ENCODE measurements around the gene AURKAIP1. TPM values are rescaled to one million over a fixed set of nuclear protein-coding genes. Genes with fewer than 3 reads are reported as not detected.

Gene AURKAIP1
- total and polyA plus RNA-seq, 2 donors (not counting 1 experiment from before 2014, with no cell fraction given) = 42.2 to 85.2 TPM

GRCh38 chr1:1380860-1381259 is 5.9 kb upstream of the AURKAIP1 start:
- TF ChIP-seq CTCF (conservative IDR thresholded peaks at IDR 0.05 in 1 of 2, IDR thresholded peaks at IDR 0.05 in 1 of 2; ENCODE audit: low read depth in 1 of 2, low read length in 2 of 2) (no peak), EZH2 (IDR thresholded peaks at IDR 0.05; ENCODE audit: low read length, missing control alignments) (no peak)
- no peaks in the 10 kb centered on the region for H4K20me1 ChIP-seq (ENCODE audit: control insufficient read depth, extremely low read depth, insufficient read depth, low read length)

GRCh38 chr1:1377540-1378205 is 2.7 kb upstream of the AURKAIP1 start:
- peaks cover 22% of the 10 kb centered on the region for H3K79me2 ChIP-seq (ENCODE audit: control insufficient read depth, insufficient read depth, low read length)
- H3K9me3 ChIP-seq (ENCODE audit: control insufficient read depth, insufficient read depth, low read depth, low read length) = no peaks in the 10 kb centered on the region
- no peak for DNase-seq (ENCODE audit: low read depth in 2 of 2)
- no peak overlapping the region for H2AFZ ChIP-seq (ENCODE audit: low read length)
- peaks cover 7% of the 10 kb centered on the region for H3K4me1 ChIP-seq (ENCODE audit: control insufficient read depth, extremely low read depth, insufficient read depth, low read length)
- no peaks in the 10 kb centered on the region for H3K27me3 ChIP-seq (ENCODE audit: control insufficient read depth, insufficient read depth, low read length)
- H3K4me3 ChIP-seq (replicated peaks in 1 of 4; ENCODE audit: control extremely low read depth in 1 of 4, insufficient read depth in 1 of 4, low read depth in 3 of 4, low read length in 4 of 4) = no peak overlapping the region
- H3K9ac ChIP-seq (ENCODE audit: insufficient read depth, low read length) = no peak overlapping the region
- no peak overlapping the region for H3K27ac ChIP-seq (ENCODE audit: insufficient read depth, low read length)
- TF ChIP-seq EZH2 (IDR thresholded peaks at IDR 0.05; ENCODE audit: low read length, missing control alignments) (no peak), CTCF (conservative IDR thresholded peaks at IDR 0.05 in 1 of 2, IDR thresholded peaks at IDR 0.05 in 1 of 2; ENCODE audit: low read depth in 1 of 2, low read length in 2 of 2) (no peak)
- H3K36me3 ChIP-seq (ENCODE audit: control insufficient read depth, insufficient read depth, low read length) = peaks cover 12% of the 10 kb centered on the region
- H4K20me1 ChIP-seq (ENCODE audit: control insufficient read depth, extremely low read depth, insufficient read depth, low read length) = no peaks in the 10 kb centered on the region
- H3K4me2 ChIP-seq (ENCODE audit: extremely low read depth, insufficient read depth, low read length) = no peak overlapping the region

More at GRCh38 chr1:1380860-1381259, 5.9 kb upstream of the AURKAIP1 start:
- Histone ChIP-seq H3K27me3 (ENCODE audit: control insufficient read depth, insufficient read depth, low read length) (no peaks in the 10 kb centered on the region), H3K27ac (ENCODE audit: insufficient read depth, low read length) (no peak overlapping the region), H3K9ac (ENCODE audit: insufficient read depth, low read length) (no peak overlapping the region), H3K36me3 (ENCODE audit: control insufficient read depth, insufficient read depth, low read length) (peaks cover 5% of the 10 kb centered on the region), H3K4me2 (ENCODE audit: extremely low read depth, insufficient read depth, low read length) (no peak overlapping the region), H3K9me3 (ENCODE audit: control insufficient read depth, insufficient read depth, low read depth, low read length) (no peaks in the 10 kb centered on the region), H3K4me3 (replicated peaks in 1 of 4; ENCODE audit: control extremely low read depth in 1 of 4, insufficient read depth in 1 of 4, low read depth in 3 of 4, low read length in 4 of 4) (no peak overlapping the region), H2AFZ (ENCODE audit: low read length) (no peak overlapping the region), H3K4me1 (ENCODE audit: control insufficient read depth, extremely low read depth, insufficient read depth, low read length) (peaks cover 2% of the 10 kb centered on the region), H3K79me2 (ENCODE audit: control insufficient read depth, insufficient read depth, low read length) (peaks cover 1% of the 10 kb centered on the region)
- DNase-seq (ENCODE audit: low read depth in 2 of 2) = no peak

- DNase-seq (ENCODE audit: low read depth in 2 of 2) = no peak
- Histone ChIP-seq H3K4me2 (ENCODE audit: extremely low read depth, insufficient read depth, low read length) (no peak overlapping the region), H3K9ac (ENCODE audit: insufficient read depth, low read length) (no peak overlapping the region), H3K4me1 (ENCODE audit: control insufficient read depth, extremely low read depth, insufficient read depth, low read length) (peaks cover 12% of the 10 kb centered on the region), H2AFZ (ENCODE audit: low read length) (no peak overlapping the region), H3K27ac (ENCODE audit: insufficient read depth, low read length) (no peak overlapping the region), H3K27me3 (ENCODE audit: control insufficient read depth, insufficient read depth, low read length) (no peaks in the 10 kb centered on the region), H3K79me2 (ENCODE audit: control insufficient read depth, insufficient read depth, low read length) (peaks cover 26% of the 10 kb centered on the region), H3K9me3 (ENCODE audit: control insufficient read depth, insufficient read depth, low read depth, low read length) (no peaks in the 10 kb centered on the region), H4K20me1 (ENCODE audit: control insufficient read depth, extremely low read depth, insufficient read depth, low read length) (no peaks in the 10 kb centered on the region), H3K4me3 (replicated peaks in 1 of 4; ENCODE audit: control extremely low read depth in 1 of 4, insufficient read depth in 1 of 4, low read depth in 3 of 4, low read length in 4 of 4) (no peak overlapping the region), H3K36me3 (ENCODE audit: control insufficient read depth, insufficient read depth, low read length) (peaks cover 15% of the 10 kb centered on the region)
- no peak for TF ChIP-seq CTCF (conservative IDR thresholded peaks at IDR 0.05 in 1 of 2, IDR thresholded peaks at IDR 0.05 in 1 of 2; ENCODE audit: low read depth in 1 of 2, low read length in 2 of 2)
- no peak for TF ChIP-seq EZH2 (IDR thresholded peaks at IDR 0.05; ENCODE audit: low read length, missing control alignments)
Measured at GRCh38 chr1:1376551-1377226, 1.7 kb upstream of the AURKAIP1 start.
